Stimulated activated CD8-positive, alpha-beta memory T cell treated with anti-CD3 and anti-CD28 coated beads, Interleukin-12 subunit alpha, Interleukin-12 subunit beta, amount 100 ng/mL, for 4 hours (primary cell): Measurements from ENCODE around the gene TLE2.

Experiments
- DNase-seq: peaks from one replicate; pipeline ENCODE4 v3.0.0-alpha.2; 2020; ENCODE audit warnings: low read depth

Gene TLE2

DNA sequence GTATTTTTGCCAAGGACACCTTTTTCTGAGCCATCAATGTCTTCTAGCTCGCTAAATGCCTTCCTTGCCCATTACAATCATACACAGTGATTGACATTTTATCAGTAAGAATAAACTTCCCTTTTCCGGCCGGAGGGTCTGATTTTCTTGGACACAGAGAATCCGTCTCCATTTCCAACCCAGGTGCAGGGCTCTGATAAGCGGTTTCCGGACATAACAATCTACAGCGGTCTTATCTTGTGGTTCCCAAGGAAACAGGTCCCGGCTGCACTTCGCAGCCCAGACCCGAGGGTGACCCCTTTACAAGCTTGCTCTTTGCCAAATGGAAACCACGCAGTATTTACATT, 79.2 kb downstream of the TLE2 start:
- no peak for DNase-seq
